Stimulated activated CD8-positive, alpha-beta memory T cell treated with anti-CD3 and anti-CD28 coated beads, Interleukin-4, amount 100 ng/mL, for 48 hours (primary cell): ENCODE results near the gene PPP1R13L.
"Not testable (repeated sequence)": the region's sequence is repeated elsewhere in the genome, so short reads cannot be mapped to it uniquely, and the experiment has no call there.

Experiments used
- DNase-seq: peaks from one replicate; pipeline ENCODE4 v3.0.0-alpha.2; 2020

PPP1R13L gene

GRCh38 chr19:45431008-45431407 is 26.1 kb upstream of the PPP1R13L start:
- not testable (repeated sequence) for DNase-seq

GRCh38 chr19:45429896-45430295 is 25.0 kb upstream of the PPP1R13L start:
- DNase-seq, result not testable (repeated sequence)

DNA sequence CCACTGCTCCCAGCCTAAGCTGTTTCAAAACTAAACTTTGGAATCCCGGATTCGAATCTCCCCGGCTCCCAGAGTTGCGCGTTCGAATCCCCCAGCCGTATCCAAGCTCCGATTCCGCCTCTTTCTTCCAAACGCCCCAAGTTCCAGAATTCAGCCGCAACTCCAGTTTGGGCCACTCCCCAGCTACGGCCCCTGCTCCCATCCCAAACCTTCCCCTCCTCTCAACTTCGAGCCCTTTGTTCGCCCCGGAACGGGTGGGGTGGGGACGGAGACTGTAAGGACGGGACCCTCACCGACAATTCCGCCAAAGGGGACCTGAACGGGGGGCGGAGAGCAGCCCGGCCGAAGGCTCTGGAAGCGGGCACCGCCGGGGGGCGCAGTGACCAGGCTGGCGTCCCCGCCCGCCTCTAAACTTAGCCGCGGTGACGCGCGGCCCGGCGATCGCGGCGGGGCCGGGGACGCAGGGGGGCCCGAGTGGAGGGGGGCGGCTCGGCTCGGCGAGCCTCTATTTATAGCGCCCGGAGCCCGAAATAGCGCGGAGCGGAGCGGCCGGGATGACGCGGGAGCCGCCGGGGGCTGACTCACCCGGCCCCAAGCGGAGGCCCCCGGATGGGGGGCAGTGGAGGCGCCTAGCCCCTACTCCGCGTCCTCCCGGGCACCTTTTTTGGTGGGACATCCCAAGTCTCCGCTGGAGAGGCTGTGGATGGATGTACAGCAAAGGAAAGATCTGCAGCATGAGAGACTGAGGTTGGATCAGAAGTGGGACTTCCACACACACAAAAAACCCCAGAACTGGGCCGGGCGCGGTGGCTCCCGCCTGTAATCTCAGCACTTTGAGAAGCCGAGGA is 23.7 kb upstream of the PPP1R13L start:
- peak; percentile 48 for DNase-seq

GRCh38 chr19:45424191-45425058 is 19.6 kb upstream of the PPP1R13L start:
- peak; percentile 67 for DNase-seq

DNA sequence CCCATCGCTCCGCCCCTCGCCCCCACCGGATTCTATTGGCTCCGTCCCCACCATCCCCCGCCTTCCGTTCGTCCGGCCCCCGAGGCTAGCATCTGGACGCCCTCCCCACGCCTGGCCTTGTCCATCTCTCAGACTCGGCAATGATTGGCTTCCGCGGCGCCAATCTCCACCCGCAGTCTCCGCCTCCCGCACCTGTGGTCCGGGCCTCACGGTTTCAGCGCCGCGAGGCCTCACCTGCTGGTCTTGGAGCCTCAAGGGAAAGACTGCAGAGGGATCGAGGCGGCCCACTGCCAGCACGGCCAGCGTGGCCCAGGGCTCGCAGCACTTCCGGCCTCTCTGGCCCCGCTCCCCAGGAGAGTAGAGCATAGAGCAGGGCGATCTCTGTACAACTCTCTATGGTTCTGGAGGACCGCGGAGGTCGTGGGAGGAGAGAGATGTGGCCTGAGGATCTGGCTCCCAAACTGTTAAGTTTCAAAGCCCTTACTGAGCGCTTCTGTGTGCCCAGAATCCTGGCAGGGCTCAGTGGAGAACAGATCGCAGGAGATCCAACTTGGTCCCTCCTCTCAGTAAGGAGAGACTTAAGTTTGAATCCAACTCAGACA is 18.8 kb upstream of the PPP1R13L start, which contains the start of gene ERCC1:
ERCC1 (minus strand) TSS at position 329 of the 602 bp plus-strand sequence. CDS start 543 bp downstream, outside the sequence.
- DNase-seq, result peak; percentile 96

DNA sequence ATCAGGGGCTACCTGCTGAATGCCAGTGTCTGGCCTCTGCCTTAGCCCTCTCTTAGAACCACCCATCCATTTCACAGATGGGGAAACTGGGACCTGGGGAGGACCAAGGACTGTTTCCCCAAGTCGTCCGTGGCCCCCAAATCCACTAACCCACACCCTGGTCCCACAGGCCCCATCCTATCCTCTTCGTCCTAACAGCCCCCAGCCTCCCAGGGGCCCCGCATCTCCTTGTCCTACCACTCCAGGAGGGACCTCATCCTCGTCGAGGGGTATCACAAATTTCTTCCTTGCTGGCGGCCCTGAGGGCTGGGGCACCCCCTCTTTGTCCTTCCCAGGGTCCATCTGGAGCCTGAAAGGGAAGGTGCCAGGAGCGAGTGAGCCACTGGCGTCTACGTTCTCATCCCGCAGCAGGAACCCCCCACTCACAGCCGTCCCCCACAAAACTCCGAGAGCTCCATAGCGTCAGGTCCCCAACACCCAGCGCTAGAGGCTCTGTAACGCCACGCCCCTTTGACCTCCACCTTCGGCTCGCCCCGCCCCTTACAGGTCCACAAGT is 18.2 kb upstream of the PPP1R13L start:
- DNase-seq, result no peak

GRCh38 chr19:45421947-45422498 is 17.2 kb upstream of the PPP1R13L start:
- no peak for DNase-seq

- DNase-seq, result no peak
Observed at GRCh38 chr19:45420871-45421270, 16.0 kb upstream of the PPP1R13L start.

DNA sequence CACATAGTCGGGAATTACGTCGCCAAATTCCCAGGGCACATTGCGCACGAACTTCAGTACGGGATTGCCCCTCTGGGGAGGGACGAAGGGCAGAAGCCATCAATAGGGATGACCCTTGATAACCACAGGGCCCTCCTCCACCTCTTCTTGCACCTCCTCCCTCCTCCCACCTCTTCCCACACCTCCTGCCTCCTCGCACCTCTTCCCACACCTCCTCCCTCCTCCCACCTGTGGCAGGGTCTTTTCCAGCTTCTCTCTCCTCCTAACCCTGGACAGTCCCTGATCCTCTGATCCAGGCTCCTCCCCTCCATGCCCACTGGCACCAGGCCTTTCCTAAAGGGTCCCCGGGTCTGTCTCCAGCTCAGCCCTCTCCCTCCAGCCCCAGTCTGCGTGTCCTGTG is 15.5 kb upstream of the PPP1R13L start:
- no peak for DNase-seq

- no peak for DNase-seq
Observed at GRCh38 chr19:45419895-45420294, 15.0 kb upstream of the PPP1R13L start.

DNA sequence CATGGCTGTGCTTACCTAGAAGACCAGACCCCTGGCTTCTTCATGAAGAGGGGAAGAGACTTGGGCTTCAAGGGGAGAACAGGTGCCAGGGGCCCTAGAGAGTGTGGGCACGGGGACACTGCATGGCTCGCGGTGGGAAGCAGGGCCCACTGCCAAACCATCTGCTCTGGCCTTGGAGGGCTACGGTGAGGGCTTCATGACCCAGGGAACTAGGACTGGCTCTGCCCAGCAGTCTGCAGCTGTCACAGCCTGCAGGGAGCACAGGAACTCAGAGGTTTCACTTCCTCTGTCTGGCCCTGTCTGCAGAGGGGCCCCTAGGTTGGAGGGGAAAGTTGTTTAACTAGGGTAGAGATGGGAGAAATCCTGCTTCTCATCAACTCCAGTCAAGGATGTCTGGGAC is 14.5 kb upstream of the PPP1R13L start:
- no peak for DNase-seq

DNA sequence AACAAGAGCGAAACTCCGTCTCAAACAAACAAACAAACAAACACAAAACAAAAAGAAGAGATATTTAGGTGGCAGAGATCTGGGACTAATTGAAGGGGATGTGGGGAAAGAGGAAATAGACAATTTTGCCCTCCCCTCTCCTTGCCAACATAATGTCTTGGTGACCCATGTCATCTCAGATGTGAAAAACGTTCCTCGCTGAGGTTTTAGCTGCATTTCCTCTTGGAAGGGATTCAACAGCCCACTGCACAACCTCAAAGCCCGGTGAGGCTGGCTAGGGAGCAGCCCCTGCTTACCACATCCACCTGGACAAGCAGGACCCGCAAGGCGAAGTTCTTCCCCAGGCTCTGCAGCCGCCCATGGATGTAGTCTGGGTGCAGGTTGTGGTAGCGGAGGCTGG is 13.9 kb upstream of the PPP1R13L start:
- no peak for DNase-seq

DNA sequence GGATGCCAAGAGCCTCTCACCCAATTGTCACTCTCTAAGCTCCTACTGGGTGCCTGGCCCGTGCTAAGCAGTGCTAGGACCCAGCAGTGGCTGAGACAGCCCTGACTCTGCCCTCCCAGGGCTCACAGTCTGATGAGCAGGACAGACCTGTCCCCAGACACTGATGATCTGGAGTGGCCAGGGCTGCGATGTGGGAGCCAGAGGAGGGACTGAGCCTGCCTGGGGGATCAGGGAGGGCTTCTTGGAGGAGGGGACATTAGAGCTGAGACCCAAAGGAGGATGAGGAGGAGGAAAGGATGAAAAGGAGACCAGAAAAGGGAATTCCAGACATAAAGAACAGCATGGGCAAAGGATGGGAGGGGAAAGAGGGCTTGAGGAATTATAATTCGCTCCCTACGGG is 12.3 kb upstream of the PPP1R13L start:
- no peak for DNase-seq

GRCh38 chr19:45414468-45414867 is 9.6 kb upstream of the PPP1R13L start:
- no peak for DNase-seq

GRCh38 chr19:45413497-45413896 is 8.6 kb upstream of the PPP1R13L start:
- no peak for DNase-seq

- DNase-seq, result not testable (repeated sequence)
Observed at GRCh38 chr19:45410330-45410729, 5.5 kb upstream of the PPP1R13L start.

DNA sequence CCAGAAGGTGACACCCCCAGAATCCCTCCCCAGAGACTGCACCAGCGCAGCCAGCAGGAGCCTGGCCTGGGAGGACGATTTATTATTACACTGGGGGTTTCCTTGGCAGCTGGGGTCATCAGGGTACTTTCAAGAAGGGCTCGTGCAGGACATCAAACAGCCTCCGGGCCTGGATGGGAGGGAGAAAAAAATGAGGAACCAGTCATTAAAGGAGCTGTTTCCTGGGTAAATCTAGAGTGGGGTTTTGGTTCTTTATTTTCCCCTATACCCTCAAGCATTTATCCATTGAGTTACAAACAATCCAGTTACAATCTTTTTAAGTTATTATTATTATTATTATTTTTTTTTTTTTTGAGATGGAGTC is 4.7 kb upstream of the PPP1R13L start:
- no peak for DNase-seq

DNA sequence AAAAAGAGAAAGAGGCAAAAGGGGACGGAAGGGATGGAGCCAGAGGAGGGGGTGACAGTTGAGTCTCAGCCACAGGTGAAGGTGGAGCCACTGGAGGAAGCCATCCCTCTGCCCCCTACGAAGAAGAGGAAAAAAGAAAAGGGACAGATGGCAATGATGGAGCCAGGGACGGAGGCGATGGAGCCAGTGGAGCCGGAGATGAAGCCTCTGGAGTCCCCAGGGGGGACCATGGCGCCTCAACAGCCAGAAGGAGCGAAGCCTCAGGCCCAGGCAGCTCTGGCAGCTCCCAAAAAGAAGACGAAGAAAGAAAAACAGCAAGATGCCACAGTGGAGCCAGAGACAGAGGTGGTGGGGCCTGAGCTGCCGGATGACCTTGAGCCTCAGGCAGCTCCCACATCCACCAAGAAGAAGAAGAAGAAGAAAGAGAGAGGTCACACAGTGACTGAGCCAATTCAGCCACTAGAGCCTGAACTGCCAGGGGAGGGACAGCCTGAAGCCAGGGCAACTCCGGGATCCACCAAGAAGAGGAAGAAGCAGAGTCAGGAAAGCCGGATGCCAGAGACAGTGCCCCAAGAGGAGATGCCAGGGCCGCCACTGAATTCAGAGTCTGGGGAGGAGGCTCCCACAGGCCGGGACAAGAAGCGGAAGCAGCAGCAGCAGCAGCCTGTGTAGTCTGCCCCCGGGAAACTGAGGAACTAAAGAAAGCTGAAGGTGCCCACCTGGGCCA is 4.1 kb upstream of the PPP1R13L start:
- DNase-seq, result no peak

GRCh38 chr19:45408121-45408520 is 3.3 kb upstream of the PPP1R13L start:
- DNase-seq, result no peak

DNA sequence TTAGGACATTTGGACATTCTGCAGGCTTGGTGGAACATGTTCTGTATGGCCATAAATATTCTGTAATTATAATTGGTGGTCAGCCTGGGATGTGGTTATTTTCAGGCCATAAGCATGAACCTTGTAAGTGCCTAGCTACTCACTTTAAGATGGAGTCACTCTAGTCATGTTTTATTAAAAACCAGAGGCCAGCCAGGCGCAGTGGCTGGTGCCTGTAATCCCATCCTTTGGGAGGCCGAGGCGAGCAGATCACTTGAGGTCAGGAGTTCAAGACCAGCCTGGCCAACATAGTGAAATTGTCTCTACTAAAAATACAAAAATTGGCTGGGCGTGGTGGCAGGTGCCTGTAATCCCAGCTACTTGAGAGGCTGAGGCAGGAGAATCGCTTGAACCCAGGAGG is 2.7 kb upstream of the PPP1R13L start:
- DNase-seq, result not testable (repeated sequence)

GRCh38 chr19:45407091-45407375 is 2.2 kb upstream of the PPP1R13L start:
- DNase-seq, result no peak
